GM10266 (cell line): ENCODE results near the gene LOX.
"Not testable (repeated sequence)": the region's sequence is repeated elsewhere in the genome, so short reads cannot be mapped to it uniquely, and the experiment has no call there.

Experiments
- DNase-seq: peaks from one replicate; pipeline ENCODE4 v3.0.0; 2012; ENCODE audit errors: extremely low spot score
- TF ChIP-seq, protein P1 (sequence below): IDR thresholded peaks from 2 replicates; pipeline ENCODE4 v1.5.1; 2012; ENCODE audit warnings: mild to moderate bottlenecking, low read depth; ENCODE audit not compliant: control insufficient read depth, insufficient read depth; ENCODE audit errors: missing control alignments

Gene LOX

DNA sequence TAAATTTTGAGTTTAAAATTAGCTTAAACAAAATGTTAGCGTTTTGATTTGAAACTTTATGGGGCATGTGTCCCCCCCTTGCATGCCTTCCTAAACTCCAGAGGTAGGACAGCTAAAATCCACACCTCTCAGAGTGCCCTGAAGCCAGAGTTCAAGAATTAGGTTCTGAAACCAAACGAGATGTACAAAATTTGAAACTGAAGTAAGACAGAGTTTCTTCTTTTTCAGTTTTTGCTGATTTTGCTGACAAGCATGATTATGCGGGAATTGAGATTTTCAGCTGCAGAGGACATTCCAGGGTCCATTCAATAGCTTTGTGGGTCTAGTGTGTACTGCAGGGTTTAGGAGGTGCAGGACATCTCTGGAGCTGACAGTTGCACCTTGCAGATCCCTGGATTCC is 17.1 kb upstream of the LOX start:
- TF ChIP-seq, protein P1, sequence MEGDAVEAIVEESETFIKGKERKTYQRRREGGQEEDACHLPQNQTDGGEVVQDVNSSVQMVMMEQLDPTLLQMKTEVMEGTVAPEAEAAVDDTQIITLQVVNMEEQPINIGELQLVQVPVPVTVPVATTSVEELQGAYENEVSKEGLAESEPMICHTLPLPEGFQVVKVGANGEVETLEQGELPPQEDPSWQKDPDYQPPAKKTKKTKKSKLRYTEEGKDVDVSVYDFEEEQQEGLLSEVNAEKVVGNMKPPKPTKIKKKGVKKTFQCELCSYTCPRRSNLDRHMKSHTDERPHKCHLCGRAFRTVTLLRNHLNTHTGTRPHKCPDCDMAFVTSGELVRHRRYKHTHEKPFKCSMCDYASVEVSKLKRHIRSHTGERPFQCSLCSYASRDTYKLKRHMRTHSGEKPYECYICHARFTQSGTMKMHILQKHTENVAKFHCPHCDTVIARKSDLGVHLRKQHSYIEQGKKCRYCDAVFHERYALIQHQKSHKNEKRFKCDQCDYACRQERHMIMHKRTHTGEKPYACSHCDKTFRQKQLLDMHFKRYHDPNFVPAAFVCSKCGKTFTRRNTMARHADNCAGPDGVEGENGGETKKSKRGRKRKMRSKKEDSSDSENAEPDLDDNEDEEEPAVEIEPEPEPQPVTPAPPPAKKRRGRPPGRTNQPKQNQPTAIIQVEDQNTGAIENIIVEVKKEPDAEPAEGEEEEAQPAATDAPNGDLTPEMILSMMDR, result no peak
- DNase-seq, result no peak

DNA sequence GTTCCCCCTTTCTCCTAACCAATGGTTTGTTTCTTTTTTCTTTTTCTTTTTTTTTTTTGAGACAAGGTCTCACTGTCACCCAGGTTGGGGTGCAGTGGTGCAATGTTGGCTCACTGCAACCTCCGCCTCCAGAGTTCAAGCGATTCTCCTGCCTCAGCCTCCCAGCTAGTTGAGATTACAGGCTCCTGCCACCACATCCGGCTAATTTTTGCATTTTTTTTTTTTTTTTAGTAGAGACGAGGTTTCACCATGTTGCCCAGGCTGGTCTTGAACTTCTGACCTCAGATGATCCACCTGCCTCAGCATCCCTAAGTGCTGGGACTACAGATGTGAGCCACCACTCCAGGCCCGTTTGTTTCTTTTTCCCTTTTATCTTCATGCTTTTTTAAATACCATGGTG is 16.2 kb upstream of the LOX start:
- DNase-seq, result not testable (repeated sequence)

DNA sequence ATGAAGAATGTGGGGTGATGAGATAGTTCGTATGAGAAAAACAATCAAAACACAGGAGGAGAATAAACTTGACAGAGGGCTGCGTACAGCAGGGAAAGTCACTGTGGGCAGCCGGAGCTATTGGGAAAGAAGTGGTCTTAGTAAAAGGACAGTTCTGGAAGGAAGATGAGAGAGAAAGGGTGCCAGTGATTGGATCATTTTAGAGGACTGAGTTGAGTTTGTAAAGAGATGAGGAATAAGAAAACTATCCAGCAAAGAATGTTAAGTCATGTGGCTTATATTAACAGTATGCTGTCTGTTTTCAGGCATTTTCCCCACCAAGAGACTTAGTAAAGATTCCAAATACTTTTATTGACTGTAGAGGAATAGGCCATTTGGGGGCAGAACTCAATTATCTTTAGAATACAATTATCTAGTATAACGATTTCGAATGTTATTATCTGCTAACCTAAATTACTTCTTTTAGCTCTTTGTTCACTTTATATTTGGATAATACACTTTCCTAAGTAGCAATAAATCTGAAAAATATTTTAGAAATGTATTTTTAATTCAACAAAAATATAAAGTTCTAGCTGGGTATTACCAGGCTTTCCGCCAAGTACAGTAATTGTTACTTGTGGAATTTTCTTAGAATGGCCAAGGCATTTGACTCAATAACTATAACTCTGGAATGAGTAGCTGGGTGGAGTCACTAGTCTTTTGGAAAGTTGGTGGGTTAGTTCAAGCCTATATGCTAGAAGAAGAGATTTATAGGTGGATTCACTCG is 15.5 kb upstream of the LOX start:
- TF ChIP-seq, protein P1, result no peak
- no peak for DNase-seq

DNA sequence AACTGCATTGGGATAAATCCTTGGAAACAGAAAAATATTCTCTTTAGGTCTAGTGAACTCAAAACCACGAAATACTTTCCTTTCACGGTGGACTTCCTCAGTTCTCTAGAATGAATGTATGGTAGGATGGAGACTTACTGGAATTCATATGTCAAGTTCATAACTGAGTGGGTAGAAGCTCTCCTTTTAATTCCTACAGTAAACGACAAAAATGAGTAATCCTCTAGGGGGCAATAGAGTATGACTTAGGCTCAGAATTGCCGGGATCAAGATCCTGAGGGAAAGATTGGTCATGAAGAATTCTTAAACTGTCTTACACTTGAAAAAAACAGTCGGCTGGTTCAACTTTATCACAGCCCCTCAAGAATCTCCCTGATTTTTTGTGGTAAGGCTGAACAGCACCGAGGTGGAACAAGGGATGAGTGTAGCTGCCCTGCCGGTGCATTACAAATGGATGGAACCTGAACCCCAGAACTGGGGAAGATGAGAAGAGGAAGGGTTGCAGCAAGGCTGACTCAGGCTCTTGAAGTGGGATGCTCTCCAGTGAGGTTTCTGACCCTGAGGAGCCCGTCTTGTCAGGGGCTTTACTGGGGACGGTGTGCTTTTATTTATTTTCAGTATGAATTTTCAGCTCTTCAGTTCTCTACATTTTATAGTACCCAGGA is 14.0 kb upstream of the LOX start:
- no peak for DNase-seq
- TF ChIP-seq, protein P1, result no peak

DNA sequence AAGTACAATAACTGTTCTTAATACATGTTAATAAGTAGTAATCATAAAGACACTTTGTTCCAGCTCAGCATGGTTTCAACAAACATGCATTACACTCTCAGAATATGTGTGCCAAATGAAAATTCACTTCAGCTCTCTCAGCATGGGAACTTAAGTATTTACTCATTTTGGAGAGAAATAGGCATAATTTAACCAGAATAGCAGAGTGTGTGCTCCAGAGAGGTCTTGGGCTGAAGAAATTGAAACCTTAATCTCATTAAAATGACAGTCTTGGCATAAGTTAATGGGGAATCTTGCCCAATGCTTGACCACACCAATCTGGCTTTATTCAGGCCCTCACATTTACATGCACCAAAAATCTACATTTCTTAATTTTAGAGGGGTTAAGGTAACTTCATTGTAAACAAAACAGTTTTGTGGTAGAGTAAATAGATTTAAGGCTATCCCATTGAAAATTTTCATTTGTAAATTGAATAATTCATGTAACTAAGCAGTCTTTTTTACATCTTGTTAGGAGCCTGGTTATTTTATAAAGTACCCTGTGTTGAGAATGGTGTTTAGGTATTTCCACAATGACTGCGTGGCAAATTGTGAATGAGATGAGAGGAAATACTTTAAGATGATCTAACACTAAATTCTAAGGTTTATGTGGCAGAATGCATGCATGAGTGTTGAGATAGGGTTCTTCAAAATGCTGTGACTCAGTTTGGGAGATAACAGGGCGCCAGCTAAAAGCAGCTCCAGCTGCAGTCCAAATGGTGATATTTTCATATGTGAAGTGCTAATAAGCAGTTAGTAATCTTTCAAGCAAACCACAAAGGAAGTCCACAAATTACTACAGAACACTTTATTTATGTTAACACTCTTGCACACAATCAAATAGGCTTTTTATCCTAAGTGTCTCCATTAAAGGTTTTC is 11.3 kb upstream of the LOX start:
- TF ChIP-seq, protein P1, result no peak
- DNase-seq, result no peak

DNA sequence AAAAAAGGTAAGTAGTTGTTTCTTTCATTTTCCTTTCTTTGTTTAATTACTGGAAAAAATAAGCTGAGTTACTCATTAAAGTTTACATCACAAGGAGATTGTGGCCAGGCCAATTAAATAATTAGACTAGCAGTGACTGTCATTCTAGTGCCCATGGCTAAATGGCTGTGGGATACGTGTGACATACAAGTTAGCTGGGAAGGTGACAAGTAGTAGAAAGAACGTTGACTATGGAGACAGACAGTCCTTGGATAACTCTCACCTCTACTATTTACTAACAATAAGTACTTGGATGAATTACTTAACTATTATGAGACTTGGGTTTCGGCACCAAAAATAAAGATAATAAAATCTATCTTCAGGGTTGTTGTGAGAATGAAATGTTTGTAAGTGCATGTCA is 7.0 kb upstream of the LOX start:
- TF ChIP-seq, protein P1, result no peak
- no peak for DNase-seq

DNA sequence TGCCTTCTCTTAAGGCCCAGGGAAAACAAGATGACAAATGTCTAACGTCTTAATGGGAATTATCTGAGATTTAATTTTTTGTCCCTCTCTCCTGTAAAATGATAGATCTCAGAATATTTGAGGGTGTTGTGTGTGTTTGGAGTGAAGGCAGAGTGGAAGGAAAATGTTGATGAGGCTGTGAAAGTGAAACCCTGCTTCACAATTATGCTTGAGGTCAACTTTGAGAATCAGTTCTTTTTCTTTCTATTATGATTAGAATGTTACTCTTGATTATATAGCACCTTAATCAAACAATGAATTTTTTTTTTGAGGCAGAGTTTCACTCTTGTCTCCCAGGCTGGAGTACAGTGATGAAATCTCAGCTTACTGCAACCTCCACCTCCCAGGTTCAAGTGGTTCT is 5.5 kb upstream of the LOX start:
- no peak for DNase-seq
- TF ChIP-seq, protein P1, result no peak
